Uterus (tissue), 4 donors: ENCODE data around the gene APOBEC4. TPM values are rescaled to one million over a fixed set of nuclear protein-coding genes. Genes with fewer than 3 reads are reported as not detected.
"Not testable (repeated sequence)": the region's sequence is repeated elsewhere in the genome, so short reads cannot be mapped to it uniquely, and the experiment has no call there.

Experiments used
- DNase-seq, 2 donors: peaks; one replicate each; pipeline ENCODE4 v3.0.0-alpha.2; 2019 to 2020
- H3K27ac ChIP-seq, 2 donors: fragments of 200-600 bp; sonication (generic); 1 replicate in 1 of 2; 2 replicates in 1 of 2; pipeline ENCODE4 v1.5.1; 2016 to 2018
- H3K27me3 ChIP-seq, 2 donors: fragments of 200-600 bp; sonication (generic); one replicate each; pipeline ENCODE4 v1.5.1; 2018 to 2019; ENCODE audit warnings: control low read depth in 1 of 2
- H3K36me3 ChIP-seq, 2 donors: fragments of 200-600 bp; sonication (generic); one replicate each; pipeline ENCODE4 v1.5.1; 2019; ENCODE audit warnings: control low read depth in 1 of 2
- H3K4me1 ChIP-seq, 2 donors: fragments of 200-600 bp; sonication (generic); one replicate each; pipeline ENCODE4 v1.5.1; 2018 to 2019; ENCODE audit warnings: control low read depth in 1 of 2
- H3K4me3 ChIP-seq, 2 donors: fragments of 200-600 bp; sonication (generic); 1 replicate in 1 of 2; 2 replicates in 1 of 2; pipeline ENCODE4 v1.5.1; 2018 to 2019; ENCODE audit warnings: mild to moderate bottlenecking in 1 of 2
- H3K9me3 ChIP-seq, 2 donors: fragments of 200-600 bp; sonication (generic); one replicate each; pipeline ENCODE4 v1.5.1; 2019; ENCODE audit warnings: control low read depth in 1 of 2
- CTCF ChIP-seq, 4 experiments: fragments of 200-600 bp in 2 of 4; fragments of 450-650 bp in 2 of 4; sonication (generic) in 2 of 4; IDR thresholded peaks; one replicate each; pipeline ENCODE4 v1.5.1; 2016 to 2019; ENCODE audit warnings: antibody characterized with exemption in 4 of 4, mild to moderate bottlenecking in 2 of 4, moderate library complexity in 1 of 4
- POLR2A ChIP-seq, 2 donors: fragments of 450-650 bp; IDR thresholded peaks; one replicate each; pipeline ENCODE4 v1.6.1; 2016; ENCODE audit warnings: antibody characterized with exemption in 2 of 2, mild to moderate bottlenecking in 1 of 2, moderate library complexity in 1 of 2
- intact Hi-C: fragments of 100-400 bp; cut with DNase I; formaldehyde crosslinking; loops from one replicate; pipeline ENCODE4 v1.15.1; 2023; ENCODE audit warnings: low total_unique reads
- total RNA-seq, 4 donors: library from RNA; depleted of rRNA in 3 of 4; stranded (reverse); fragments of >200 nt in 3 of 4; gene quantifications; one replicate each; pipeline versions ENCODE4 v1.1.0 to v1.2.4, GENCODE V29; 2014 to 2023
- donor health status: DM: yes; HTN: yes; CAD: no.

APOBEC4 gene
- total RNA-seq, 4 donors from 2014 or later, result 0.40 to 0.76 TPM; not detected in 2

GRCh38 chr1:183622013-183622412 lies 31.1 kb downstream of the APOBEC4 start:
- Histone ChIP-seq H3K4me3 (no peak overlapping the region), H3K27ac (no peak overlapping the region), H3K27me3 (no peaks in the 10 kb centered on the region), H3K4me1 (no peaks in the 10 kb centered on the region), H3K36me3 (no peaks in the 10 kb centered on the region), H3K9me3 (no peaks in the 10 kb centered on the region)
- no peak for DNase-seq
- intact Hi-C loops, result no loop called here
- TF ChIP-seq CTCF (IDR thresholded peaks at IDR 0.05) (no peak), POLR2A (IDR thresholded peaks at IDR 0.05) (no peak)

GRCh38 chr1:183620311-183620710 lies 32.8 kb downstream of the APOBEC4 start:
- H3K4me1 ChIP-seq, result no peaks in the 10 kb centered on the region
- no peaks in the 10 kb centered on the region for H3K36me3 ChIP-seq
- intact Hi-C loops, result no loop called here
- H3K4me3 ChIP-seq, result no peak overlapping the region
- no peaks in the 10 kb centered on the region for H3K27me3 ChIP-seq
- no peak for TF ChIP-seq CTCF (IDR thresholded peaks at IDR 0.05)
- TF ChIP-seq POLR2A (IDR thresholded peaks at IDR 0.05), result no peak
- H3K9me3 ChIP-seq, result no peaks in the 10 kb centered on the region
- no peak overlapping the region for H3K27ac ChIP-seq
- no peak for DNase-seq

- H3K27ac ChIP-seq, result no peak overlapping the region
- intact Hi-C loops, result no loop called here
- no peaks in the 10 kb centered on the region for H3K27me3 ChIP-seq
Observed at GRCh38 chr1:183619781-183620180, 33.3 kb downstream of the APOBEC4 start.

GRCh38 chr1:183618202-183618601 lies 34.9 kb downstream of the APOBEC4 start:
- H3K36me3 ChIP-seq, DNase-seq, H3K4me1 ChIP-seq, intact Hi-C loops, H3K27ac ChIP-seq, H3K9me3 ChIP-seq, H3K4me3 ChIP-seq, H3K27me3 ChIP-seq: not testable (repeated sequence)

More at GRCh38 chr1:183619781-183620180, 33.3 kb downstream of the APOBEC4 start:
- no peak overlapping the region for H3K4me3 ChIP-seq
- no peak for TF ChIP-seq POLR2A (IDR thresholded peaks at IDR 0.05)
- TF ChIP-seq CTCF (IDR thresholded peaks at IDR 0.05), result no peak
- H3K9me3 ChIP-seq, result no peaks in the 10 kb centered on the region
- no peak for DNase-seq
- H3K4me1 ChIP-seq, result no peaks in the 10 kb centered on the region
- no peaks in the 10 kb centered on the region for H3K36me3 ChIP-seq

GRCh38 chr1:183612975-183613374 lies 40.1 kb downstream of the APOBEC4 start:
- DNase-seq, H3K27ac ChIP-seq, H3K36me3 ChIP-seq, H3K27me3 ChIP-seq, H3K4me3 ChIP-seq, H3K9me3 ChIP-seq, H3K4me1 ChIP-seq, intact Hi-C loops: not testable (repeated sequence)

GRCh38 chr1:183612407-183612806 lies 40.7 kb downstream of the APOBEC4 start:
- no peak for DNase-seq
- Histone ChIP-seq H3K27ac (no peak overlapping the region), H3K9me3 (no peaks in the 10 kb centered on the region), H3K4me1 (peaks cover 0 to 8% of the 10 kb centered on the region in 2 donors), H3K36me3 (no peaks in the 10 kb centered on the region), H3K27me3 (no peaks in the 10 kb centered on the region), H3K4me3 (no peak overlapping the region)
- TF ChIP-seq POLR2A (IDR thresholded peaks at IDR 0.05) (no peak), CTCF (IDR thresholded peaks at IDR 0.05) (no peak)
- intact Hi-C loops, result no loop called here
